Body of pancreas (tissue), 4 donors: ENCODE measurements around the gene EXOC3.

ENCODE experiments used
- CTCF ChIP-seq, 7 experiments: fragments of 450-650 bp in 4 of 7; fragments of 200-600 bp in 3 of 7; sonication (generic) in 3 of 7; IDR thresholded peaks; one replicate each; pipeline ENCODE4 v1.5.1; 2016 to 2019; ENCODE audit warnings: antibody characterized with exemption in 7 of 7
- POLR2A ChIP-seq, 3 donors: fragments of 450-650 bp; IDR thresholded peaks; one replicate each; pipeline ENCODE4 v1.6.1; 2016; ENCODE audit warnings: antibody characterized with exemption in 3 of 3, mild to moderate bottlenecking in 2 of 3

DNA sequence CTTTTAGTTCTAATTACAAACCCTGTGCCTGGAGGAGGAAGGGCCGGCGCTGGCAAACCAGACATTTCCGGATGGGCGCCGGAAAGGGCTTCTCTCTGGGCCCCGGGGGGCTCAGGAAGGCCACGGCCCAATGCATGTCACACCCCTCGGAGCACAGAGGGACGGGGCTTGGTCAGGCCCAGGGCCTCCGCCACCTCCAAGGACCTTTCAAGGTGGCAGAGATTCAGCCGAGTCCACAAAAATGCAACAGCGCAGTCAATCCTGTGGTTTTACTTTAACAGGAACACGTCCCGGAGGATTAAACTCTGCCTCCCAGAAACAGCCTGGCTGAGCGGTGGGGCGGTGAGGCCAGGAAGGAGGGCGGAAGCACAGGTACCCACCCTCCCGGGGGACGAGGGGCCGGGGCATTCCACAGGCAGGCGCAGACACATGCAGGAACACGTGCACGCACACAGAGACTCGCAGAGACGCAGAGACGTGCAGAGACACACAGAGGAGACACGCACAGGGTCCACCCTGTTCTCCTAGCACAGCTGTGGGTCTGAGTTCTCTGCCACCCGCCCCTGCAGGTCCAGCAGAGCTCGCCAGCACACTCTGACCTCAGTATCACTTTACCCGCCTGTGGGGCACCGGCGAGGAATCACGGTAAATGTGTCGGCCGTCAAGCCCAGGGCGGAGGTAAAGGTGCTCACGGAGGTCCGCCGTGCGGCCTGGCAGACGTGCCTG lies 58.3 kb downstream of the EXOC3 start:
- TF ChIP-seq CTCF (IDR thresholded peaks at IDR 0.05) = no peak
- TF ChIP-seq POLR2A (IDR thresholded peaks at IDR 0.05) = no peak
